HG03066 (cell line): ENCODE measurements around the gene TSTD2.
"Not testable (repeated sequence)": the region's sequence is repeated elsewhere in the genome, so short reads cannot be mapped to it uniquely, and the experiment has no call there.

Source experiments
- ATAC-seq: cut with Tn5 transposase; IDR thresholded peaks from one replicate; pipeline ENCODE4 v1.9.1; 2021; ENCODE audit warnings: low read depth; ENCODE audit not compliant: unreplicated experiment

TSTD2 gene

DNA sequence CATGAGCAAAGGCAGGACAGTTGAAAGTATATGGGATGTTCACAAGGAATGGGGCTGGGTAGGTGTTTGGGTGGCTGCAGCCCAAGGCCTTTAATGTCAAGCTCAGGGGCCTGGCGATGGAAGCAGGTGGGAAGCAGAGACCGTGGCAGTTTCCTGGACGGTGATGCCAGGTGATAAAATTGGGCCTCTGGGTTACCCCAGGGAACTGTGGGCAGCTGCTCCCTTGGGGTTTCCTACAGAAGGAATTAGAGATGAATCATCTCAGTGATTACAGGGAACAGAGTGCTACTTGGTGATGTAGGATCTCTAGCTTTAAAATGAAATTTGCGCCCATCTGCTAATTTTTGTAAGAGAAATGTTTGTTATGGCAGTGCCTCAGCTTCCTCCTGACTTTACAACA is 39.2 kb downstream of the TSTD2 start:
- no peak for ATAC-seq

DNA sequence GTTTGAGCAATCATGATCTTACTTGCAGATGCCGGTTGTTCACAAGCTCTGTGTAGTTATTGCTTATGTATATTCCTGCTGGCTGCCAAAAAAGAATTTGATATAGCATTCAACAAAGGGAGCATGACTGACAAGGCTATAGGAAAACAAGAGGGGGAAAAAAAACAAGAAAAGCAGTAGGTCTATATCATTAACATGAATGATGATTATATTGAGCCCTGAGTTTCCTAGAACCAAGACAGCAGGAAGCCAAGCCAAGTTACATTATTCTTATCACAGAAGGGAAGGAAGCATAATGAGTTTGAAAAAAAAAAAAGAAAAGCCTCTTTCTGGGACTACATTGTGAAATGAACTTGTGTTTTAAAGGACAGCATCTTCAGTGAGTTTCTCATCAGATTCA is 41.0 kb downstream of the TSTD2 start:
- no peak for ATAC-seq

DNA sequence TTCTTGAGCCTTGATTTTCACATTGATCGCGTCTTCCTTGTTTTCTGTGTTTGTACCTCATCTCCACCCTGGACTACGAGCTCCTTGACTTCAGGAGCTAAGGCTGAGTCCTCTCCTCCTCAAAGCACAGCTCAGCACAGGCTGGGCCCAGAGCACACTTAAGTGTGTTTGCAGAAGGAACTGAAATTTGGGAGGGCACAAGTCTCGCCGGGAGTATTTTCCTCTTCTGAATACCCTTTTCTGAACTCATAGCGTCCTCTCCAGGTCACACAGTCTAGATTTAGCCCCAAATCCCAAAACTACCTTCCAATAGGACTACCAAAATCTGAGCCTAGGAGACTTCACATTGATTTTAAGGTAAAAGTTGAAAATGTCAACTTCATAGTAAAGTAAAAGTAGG is 41.6 kb downstream of the TSTD2 start:
- no peak for ATAC-seq

DNA sequence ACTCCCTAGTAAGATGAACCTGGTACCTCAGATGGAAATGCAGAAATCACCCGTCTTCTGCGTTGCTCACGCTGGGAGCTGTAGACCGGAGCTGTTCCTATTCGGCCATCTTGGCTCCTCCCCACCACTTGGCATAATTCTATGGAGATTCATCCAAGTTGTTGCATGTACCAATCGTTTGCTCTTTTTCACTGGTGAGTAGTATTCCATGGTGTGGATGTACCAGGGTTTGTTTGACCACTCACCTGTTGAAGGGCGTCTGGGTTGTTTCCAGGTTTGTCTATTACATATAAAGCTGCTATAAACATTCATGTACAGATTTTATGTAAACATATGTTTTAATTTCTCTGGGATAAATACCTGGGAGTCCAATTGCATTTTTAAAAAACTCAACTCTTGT is 46.3 kb downstream of the TSTD2 start:
- ATAC-seq: not testable (repeated sequence)

DNA sequence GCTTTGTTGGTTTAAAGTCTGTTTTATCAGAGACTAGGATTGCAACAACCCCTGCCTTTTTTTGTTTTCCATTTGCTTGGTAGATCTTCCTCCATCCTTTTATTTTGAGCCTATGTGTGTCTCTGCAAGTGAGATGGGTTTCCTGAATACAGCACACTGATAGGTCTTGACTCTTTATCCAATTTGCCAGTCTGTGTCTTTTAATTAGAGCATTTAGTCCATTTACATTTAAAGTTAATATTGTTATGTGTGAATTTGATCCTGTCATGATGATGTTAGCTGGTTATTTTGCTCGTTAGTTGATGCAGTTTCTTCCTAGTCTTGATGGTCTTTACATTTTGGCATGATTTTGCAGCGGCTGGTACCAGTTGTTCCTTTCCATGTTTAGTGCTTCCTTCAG is 48.4 kb downstream of the TSTD2 start:
- not testable (repeated sequence) for ATAC-seq

DNA sequence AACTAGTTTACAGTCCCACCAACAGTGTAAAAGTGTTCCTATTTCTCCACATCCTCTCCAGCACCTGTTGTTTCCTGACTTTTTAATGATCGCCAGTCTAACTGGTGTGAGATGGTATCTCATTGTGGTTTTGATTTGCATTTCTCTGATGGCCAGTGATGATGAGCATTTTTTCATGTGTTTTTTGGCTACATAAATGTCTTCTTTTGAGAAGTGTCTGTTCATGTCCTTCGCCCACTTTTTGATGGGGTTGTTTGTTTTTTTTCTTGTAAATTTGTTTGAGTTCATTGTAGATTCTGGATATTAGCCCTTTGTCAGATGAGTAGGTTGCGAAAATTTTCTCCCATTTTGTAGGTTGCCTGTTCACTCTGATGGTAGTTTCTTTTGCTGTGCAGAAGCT is 51.6 kb downstream of the TSTD2 start:
- not testable (repeated sequence) for ATAC-seq

DNA sequence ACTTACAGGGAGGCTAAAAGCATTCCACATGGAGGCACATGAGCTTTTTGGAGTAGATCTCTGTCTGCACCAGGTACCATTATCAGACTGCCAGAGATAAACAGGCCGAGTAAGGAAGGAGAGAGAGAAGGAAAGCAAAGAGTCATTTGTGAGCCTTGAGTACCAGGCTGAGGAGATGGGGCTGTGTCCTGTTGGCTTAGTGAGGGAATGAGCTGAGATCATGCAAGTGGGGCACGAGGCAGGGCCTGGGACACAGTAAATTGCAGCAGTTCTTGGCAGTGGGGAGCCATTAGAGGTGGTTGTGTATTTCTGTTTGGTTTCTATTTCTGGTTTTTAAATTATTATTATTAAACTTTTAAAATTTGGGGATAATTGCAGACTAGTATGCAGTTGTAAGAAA is 53.3 kb downstream of the TSTD2 start:
- no peak for ATAC-seq

DNA sequence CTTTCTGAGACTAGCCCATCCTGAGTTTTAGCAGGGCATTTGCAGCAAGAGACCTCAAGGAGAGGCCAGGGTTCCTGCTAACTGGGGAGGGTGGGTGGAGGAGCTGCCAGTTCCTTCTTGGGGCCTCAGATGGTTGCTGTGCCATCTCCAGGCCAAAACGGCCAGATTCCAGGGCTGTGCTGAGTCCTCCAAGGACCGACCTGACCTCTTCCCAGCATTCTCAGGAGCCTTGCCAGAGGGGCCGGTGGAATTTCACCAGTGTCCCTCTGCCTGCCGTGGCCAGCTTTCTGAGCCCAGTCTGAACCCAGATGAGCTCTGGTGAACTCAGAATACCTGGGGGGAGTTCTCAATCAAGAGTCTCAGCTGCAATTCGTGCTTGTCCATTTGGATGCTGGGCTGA is 54.3 kb downstream of the TSTD2 start:
- no peak for ATAC-seq

DNA sequence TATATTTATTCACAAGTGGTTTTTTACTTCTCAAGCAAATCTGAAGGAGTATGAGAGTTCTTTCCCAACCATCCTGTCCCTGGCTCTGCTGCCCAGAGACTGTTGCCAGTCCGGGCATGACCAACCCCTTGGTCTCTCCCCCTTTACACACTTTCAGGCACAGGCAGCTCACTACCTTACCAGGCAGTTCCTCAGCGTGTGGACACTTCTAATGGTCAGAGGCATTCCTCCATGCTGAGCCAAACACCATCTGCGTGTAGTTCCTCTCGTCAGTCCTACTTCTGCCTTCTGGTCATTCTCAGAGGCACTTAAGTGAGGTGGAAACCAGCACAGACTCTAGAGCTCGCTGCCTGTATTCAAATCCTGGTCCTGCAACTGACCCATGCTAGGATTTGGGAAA is 56.1 kb downstream of the TSTD2 start:
- ATAC-seq: no peak

DNA sequence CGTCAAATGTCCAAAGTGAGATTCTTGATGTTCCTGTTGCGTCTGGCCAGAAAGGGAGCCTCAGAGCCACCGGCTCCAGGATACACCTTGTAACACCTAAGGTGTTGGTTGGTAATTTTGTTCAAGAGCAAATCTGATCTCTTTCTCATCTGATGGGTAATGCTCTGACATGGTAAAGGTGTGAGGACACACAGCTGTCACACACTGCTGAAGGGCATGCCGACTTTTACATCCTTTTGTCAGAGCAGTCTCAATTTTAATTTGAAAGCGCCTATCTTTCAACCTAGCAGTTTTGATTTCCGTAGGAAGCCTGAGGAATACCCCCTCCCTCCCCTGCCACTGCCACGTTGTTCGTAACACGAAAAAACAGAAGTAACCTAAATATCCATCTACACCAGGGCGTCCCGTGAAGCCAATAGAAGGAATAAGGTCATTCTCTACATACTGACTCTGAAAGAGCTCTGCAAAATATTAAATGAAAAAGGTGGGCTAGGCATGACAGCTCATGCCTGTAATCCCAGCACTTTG is 57.4 kb downstream of the TSTD2 start:
- ATAC-seq: no peak

DNA sequence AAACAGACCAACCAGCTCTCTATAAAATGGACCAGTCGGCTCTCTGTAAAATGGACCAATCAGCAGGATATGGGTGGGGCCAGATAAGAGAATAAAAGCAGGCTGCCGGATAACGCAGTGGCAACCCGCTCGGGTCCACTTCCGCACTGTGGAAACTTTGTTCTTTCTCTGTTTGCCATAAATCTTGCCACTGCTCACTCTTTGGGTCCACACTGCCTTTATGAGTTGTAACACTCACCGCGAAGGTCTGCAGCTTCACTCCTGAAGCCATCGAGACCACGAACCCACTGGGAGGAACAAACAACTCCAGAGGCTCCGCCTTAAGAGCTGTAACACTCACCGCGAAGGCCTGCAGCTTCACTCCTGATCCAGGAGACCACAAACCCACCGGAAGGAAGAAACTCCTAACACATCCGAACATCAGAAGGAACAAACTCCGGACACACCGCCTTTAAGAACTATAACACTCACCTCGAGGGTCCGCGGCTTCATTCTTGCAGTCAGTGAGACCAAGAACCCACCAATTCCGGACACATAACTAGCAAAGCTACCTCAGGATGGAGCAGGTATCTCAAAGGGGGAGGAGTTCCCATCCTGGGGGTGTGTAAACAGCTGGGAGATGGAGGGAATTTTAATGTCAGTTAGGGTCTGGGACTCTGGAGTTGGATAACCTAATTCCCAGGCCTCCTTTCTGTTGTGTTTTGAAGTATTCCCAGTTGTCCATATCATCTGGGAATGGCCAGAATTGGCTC is 58.1 kb downstream of the TSTD2 start:
- ATAC-seq: not testable (repeated sequence)

DNA sequence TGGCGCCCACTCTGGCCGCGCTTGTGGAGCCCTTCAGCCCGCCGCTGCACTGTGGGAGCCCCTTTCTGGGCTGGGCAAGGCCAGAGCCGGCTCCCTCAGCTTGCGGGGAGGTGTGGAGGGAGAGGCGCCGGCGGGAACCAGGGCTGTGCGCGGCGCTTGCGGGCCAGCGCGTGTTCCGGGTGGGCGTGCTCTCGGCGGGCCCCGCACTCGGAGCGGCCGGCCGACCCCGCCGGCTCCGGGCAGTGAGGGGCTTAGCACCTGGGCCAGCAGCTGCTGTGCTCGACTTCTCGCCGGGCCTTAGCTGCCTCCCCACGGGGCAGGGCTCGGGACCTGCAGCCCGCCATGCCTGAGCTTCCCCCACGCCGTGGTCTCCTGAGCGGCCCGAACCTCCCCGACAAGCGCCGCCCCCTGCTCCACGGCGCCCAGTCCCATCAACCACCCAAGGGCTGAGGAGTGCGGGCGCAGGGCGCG is 59.0 kb downstream of the TSTD2 start:
- not testable (repeated sequence) for ATAC-seq

DNA sequence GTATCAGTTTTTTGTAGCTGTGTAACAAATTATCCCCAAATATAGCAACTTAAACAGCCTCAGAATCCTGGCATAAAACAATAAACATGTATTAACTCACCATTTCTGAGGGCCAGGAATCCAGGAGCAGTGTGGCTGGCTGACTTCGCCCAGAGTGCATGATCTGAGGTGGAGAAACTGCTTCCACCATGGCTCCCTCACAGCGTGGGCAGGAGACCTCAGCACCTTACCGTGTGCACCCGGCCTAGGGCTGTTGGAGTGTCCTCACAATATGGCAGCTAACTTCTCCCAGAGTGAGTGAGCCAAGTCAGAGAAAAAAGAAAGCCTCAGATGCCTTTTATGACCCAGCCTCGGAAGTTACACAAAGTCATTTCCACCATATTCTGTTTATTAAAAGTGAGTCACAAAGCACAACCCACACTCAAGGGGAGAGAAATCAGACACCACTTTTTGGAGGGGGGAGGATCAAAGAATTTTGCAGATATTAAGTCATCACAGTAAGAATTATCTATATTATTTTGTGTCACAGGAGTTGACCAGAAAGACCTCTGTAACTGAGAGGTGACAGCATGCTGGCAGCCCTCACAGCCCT is 59.6 kb downstream of the TSTD2 start:
- no peak for ATAC-seq

DNA sequence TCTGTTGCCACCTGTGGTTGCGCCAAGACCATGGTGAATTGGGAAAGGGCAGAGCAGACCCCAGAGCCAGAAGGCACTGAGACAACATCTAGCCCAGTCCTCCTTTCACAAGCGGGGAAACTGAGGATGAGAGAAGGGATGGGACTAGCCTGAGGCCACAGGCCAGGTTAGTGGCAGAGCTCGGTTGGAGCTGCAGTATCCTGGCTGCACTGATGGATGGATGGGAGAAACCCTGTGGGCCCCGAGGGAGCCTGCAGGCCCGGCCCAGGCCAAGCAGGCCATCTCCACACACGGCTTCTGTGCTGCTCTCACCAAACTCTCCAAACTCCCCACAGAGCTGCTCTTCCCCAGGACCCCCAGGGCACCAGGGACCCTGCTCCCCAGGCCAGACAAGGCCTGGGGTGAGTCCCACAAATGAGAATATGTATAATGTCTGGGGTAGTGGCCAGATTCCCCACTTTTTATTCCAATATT is 60.2 kb downstream of the TSTD2 start:
- no peak for ATAC-seq

DNA sequence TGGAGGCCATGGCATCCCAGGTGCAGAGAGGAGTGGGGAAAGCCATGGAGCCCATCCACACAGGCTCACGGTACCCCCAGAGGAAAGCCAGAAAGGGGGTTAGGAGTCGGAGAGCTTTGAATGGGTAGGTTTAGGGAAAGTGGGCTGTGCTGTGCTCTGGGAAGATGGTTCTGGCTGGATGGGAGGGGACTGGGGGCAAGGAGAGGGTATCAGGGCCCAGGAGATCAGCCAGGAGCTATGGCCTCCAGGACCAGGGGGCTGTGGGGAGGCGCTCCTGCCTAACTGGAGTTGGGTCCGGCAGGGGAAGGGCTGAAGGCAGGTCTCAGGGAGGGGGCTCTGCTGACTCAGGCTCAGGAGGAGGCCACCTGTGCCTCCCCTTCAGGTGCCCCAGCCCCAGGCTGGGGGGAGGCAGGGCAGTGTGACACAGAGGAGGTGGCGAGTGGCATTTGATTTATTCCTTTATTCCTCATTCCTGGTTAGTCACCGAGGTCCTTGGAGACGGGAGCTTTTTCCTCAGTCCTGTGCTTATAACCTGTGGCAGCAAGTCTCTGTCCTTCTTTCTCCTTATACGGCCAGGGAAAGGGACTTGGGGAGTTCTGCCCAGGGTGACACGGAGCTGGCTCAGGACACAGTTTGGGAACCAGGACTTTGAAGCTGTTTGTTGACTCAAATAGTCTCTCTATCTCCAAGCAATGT is 60.8 kb downstream of the TSTD2 start:
- no peak for ATAC-seq

DNA sequence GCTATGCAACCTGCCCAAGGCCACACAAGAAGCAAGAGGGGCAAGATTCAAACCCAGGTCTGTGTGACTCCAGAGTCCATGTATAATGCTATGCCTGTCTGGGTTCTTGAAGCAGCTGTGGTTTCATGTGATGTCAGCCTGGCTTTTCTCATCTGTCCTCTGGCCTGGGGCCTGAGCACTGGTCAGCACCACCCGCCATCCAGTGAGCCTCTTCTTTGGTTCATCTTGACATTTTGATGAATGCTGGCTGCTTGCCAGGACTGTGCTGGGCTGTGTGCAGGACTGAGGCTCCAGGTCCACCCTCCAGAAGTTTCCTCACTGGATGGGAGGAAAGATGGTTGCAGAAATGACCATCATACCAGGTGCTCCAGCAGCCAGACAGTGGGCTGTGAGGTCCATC is 61.5 kb downstream of the TSTD2 start:
- no peak for ATAC-seq

DNA sequence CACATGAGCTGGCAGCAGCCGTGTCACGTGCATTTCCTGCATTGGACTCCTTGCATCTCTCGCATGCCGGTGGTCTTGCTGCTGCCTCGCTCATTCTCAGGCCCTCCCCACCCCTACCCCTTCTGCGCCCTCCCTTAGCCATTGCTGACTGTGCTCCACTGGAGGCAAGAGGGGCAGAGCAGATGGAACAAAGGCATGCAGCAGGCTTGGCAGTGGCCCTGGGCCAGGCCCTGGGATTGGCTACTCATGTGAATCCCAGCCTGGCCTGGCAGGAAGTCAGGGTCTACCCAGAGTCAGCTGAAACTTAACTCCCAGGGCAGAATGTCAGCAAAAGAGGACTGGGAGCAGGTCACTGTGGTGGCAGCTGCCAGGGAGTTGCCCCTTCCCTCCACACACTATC is 62.3 kb downstream of the TSTD2 start:
- no peak for ATAC-seq

DNA sequence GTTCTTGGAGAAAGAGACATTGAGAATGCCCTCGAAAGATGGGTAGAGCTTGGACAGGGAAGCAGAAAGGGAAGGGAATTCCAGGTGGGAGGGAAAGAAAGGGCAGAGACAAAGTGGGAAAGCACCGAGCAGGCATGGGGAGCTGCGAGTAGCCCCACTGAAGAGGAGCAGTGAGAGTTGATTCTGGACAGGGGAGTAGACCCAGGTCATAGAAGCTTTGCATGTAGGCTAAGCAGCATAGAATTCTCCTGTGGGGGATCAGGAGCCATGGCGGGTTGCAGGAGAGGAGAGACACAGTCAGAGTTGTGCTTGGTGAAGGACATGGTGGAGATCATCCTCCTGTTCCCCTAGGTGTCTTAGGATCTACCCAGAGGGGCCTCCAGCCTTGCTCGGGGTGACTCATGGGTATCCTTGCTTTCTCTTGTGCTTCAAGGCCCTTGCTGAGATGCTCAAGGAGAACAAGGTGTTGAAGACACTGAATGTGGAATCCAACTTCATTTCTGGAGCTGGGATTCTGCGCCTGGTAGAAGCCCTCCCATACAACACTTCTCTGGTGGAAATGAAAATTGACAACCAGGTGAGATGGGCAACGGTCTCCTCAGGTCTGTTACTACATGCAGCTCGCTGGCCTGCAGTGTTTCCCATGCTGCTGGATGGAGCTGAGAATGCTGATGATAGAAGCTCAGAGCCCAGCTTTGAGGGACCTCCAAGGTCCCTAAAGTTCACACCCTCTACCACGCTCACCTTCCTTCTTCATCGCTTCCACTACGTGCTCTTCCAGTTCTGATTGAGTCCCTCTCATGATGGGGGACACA is 64.5 kb downstream of the TSTD2 start:
- ATAC-seq: no peak

DNA sequence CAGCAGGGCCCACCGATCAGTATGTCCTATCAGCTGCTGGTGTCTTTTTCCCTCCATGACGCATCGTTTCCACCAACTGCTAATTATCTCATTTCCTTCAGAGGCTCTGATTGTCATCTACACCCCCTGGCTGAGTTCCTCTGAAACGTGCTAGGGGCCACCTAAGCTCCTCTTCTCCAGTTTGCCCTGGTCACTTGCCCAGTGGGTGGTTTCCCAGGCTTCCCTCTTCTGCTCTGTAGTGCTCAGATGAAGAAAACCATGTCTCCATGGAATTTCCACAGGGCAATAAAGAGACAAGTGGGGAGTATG is 65.3 kb downstream of the TSTD2 start:
- ATAC-seq: no peak

DNA sequence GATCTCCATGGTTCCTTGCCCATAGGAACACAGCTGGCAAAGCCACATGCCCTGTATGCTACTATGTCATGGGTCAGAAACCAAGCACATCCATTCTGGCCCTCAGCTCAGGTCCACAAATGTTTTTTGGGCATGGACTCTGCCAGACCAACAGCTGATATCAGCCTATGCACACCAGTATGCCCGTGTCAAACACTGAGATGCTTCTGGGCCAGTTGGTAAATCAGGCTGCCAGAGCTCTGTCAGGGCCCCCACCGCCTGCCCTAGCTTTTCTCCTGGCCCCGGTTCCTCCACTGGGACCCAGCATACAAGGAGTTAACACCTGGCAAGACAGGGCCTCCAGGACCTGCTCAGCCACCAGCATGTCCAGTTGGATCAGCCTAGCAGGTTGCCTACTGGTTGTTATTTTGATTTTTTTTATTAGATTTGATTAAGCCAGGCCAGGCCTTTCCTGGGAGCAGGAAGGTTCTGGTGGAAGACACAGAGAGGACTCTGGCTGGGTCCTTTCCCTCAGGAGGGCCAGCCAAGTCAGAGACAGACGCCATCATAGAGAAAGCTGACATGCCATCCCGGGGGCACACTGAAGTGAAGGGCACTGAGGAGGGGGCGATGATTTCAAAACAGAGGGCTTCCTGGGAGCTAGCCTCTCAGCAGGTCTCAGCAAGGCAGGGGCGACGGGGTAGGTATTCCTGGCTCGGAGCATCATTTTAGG is 65.8 kb downstream of the TSTD2 start:
- no peak for ATAC-seq
